Liver (tissue), 9 donors: ENCODE data around the gene PON3. TPM values are rescaled to one million over a fixed set of nuclear protein-coding genes. Genes with fewer than 3 reads are reported as not detected.

Experiments
- DNase-seq: peaks from one replicate; pipeline ENCODE4 v3.0.0-alpha.2; 2017; ENCODE audit warnings: low spot score
- H3K27ac ChIP-seq, 2 donors: one replicate each; pipeline ENCODE4 v1.7.0; 2013; ENCODE audit warnings: inconsistent platforms in 2 of 2, low read length in 2 of 2, control low read depth in 1 of 2, low read depth in 1 of 2, mild to moderate bottlenecking in 1 of 2
- H3K27me3 ChIP-seq, 4 donors: one replicate each; pipeline versions ENCODE4 v1.6.1 to v1.7.0; 2013; ENCODE audit warnings: low read length in 3 of 4, inconsistent platforms in 1 of 4, mild to moderate bottlenecking in 1 of 4, moderate library complexity in 1 of 4; ENCODE audit not compliant: control insufficient read depth in 4 of 4, insufficient read depth in 4 of 4
- H3K36me3 ChIP-seq, 4 donors: one replicate each; pipeline versions ENCODE4 v1.6.1 to v1.7.0; 2013; ENCODE audit warnings: low read length in 3 of 4, mild to moderate bottlenecking in 3 of 4, low read depth in 1 of 4, moderate library complexity in 1 of 4; ENCODE audit not compliant: control insufficient read depth in 4 of 4, insufficient read depth in 3 of 4
- H3K4me1 ChIP-seq, 4 donors: one replicate each; pipeline versions ENCODE4 v1.6.1 to v1.7.0; 2013; ENCODE audit warnings: low read length in 3 of 4, mild to moderate bottlenecking in 3 of 4, moderate library complexity in 1 of 4; ENCODE audit not compliant: control insufficient read depth in 4 of 4, insufficient read depth in 4 of 4
- H3K4me3 ChIP-seq, 3 donors: one replicate each; pipeline versions ENCODE4 v1.6.1 to v1.7.0; 2013; ENCODE audit warnings: low read length in 3 of 3, control low read depth in 1 of 3, low read depth in 1 of 3, mild to moderate bottlenecking in 1 of 3
- H3K9ac ChIP-seq, 2 donors: one replicate each; pipeline ENCODE4 v1.7.0; 2013; ENCODE audit warnings: low read length in 2 of 2, mild to moderate bottlenecking in 2 of 2, moderate library complexity in 2 of 2, control low read depth in 1 of 2, low read depth in 1 of 2
- H3K9me3 ChIP-seq, 4 donors: one replicate each; pipeline versions ENCODE4 v1.6.1 to v1.7.0; 2013; ENCODE audit warnings: low read length in 3 of 4; ENCODE audit not compliant: control insufficient read depth in 4 of 4
- EGR1 ChIP-seq, 2 donors: IDR thresholded peaks; 2 replicates each; pipeline ENCODE4 v1.6.1; 2016 to 2018; ENCODE audit warnings: antibody characterized with exemption in 2 of 2, low read depth in 2 of 2
- FOXA1 ChIP-seq: IDR thresholded peaks from 2 replicates; pipeline ENCODE4 v1.6.1; 2016; ENCODE audit warnings: antibody characterized with exemption
- FOXA2 ChIP-seq: IDR thresholded peaks from 2 replicates; pipeline ENCODE4 v1.6.1; 2016; ENCODE audit warnings: antibody characterized with exemption
- GABPA ChIP-seq, 2 donors: IDR thresholded peaks in 1 of 2; conservative IDR thresholded peaks in 1 of 2; 2 replicates each; pipeline ENCODE4 v1.6.1; 2016; ENCODE audit warnings: antibody characterized with exemption in 2 of 2, mild to moderate bottlenecking in 1 of 2, moderate library complexity in 1 of 2
- HNF4A ChIP-seq, 2 donors: conservative IDR thresholded peaks; 2 replicates each; pipeline ENCODE4 v1.6.1; 2016; ENCODE audit warnings: antibody characterized with exemption in 2 of 2, mild to moderate bottlenecking in 2 of 2
- HNF4G ChIP-seq: IDR thresholded peaks from 2 replicates; pipeline ENCODE4 v1.6.1; 2016; ENCODE audit warnings: antibody characterized with exemption
- JUND ChIP-seq, 2 donors: IDR thresholded peaks; 2 replicates each; pipeline ENCODE4 v1.6.1; 2016; ENCODE audit warnings: antibody characterized with exemption in 2 of 2
- NR2F2 ChIP-seq: IDR thresholded peaks from 2 replicates; pipeline ENCODE4 v1.6.1; 2016; ENCODE audit warnings: antibody characterized with exemption
- RAD21 ChIP-seq, 2 donors: IDR thresholded peaks; 2 replicates each; pipeline ENCODE4 v1.6.1; 2016; ENCODE audit warnings: antibody characterized with exemption in 2 of 2, mild to moderate bottlenecking in 2 of 2
- RXRA ChIP-seq, 2 donors: IDR thresholded peaks; 2 replicates each; pipeline ENCODE4 v1.6.1; 2017 to 2018; ENCODE audit warnings: antibody characterized with exemption in 2 of 2, mild to moderate bottlenecking in 1 of 2
- SP1 ChIP-seq: IDR thresholded peaks from 2 replicates; pipeline ENCODE4 v1.6.1; 2018; ENCODE audit warnings: antibody characterized with exemption, mild to moderate bottlenecking
- TAF1 ChIP-seq: conservative IDR thresholded peaks from 2 replicates; pipeline ENCODE4 v1.6.1; 2016; ENCODE audit warnings: antibody characterized with exemption, mild to moderate bottlenecking
- YY1 ChIP-seq: IDR thresholded peaks from 2 replicates; pipeline ENCODE4 v1.6.1; 2016; ENCODE audit warnings: antibody characterized with exemption, mild to moderate bottlenecking
- WGBS: extraction: QIAGEN DNeasy Blood & Tissue Kit; methylation state at CpG from one replicate; pipeline ENCODE4 v1.1.7; 2013; 5-methylcytosine and 5-hydroxymethylcytosine counted together
- polyA plus RNA-seq, 2 donors: library from polyadenylated mRNA; stranded (reverse) in 1 of 2; unstranded in 1 of 2; fragments of 200-250 nt in 1 of 2; fragments of >200 nt in 1 of 2; fragmentation: Nextera tagmentation in 1 of 2; extraction: Ambion mirVana in 1 of 2; gene quantifications; one replicate each; pipeline versions ENCODE4 v1.2.1 to v1.2.3, GENCODE V29; 2013 to 2015
- total RNA-seq, 2 donors: library from RNA; depleted of rRNA; stranded (reverse); fragments of >200 nt; gene quantifications; one replicate each; pipeline ENCODE4 v1.2.3, GENCODE V29; 2014
- TF ChIP-seq, protein P1 (sequence below): fragments of 150-350 bp; IDR thresholded peaks from 2 replicates; pipeline ENCODE4 v1.5.1; 2017; ENCODE audit warnings: improper control_type of control experiment, low read depth, low read length; ENCODE audit not compliant: missing input control
- TF ChIP-seq, protein P2 (sequence below): IDR thresholded peaks from 2 replicates; pipeline ENCODE4 v1.6.1; 2016; ENCODE audit warnings: antibody characterized with exemption
- TF ChIP-seq, protein P3 (sequence below): IDR thresholded peaks from 2 replicates; pipeline ENCODE4 v1.6.1; 2016; ENCODE audit warnings: antibody characterized with exemption
- TF ChIP-seq, protein P4 (sequence below): IDR thresholded peaks from 2 replicates; pipeline ENCODE4 v1.6.1; 2016; ENCODE audit warnings: antibody characterized with exemption
- TF ChIP-seq, protein P5 (sequence below): IDR thresholded peaks from 2 replicates; pipeline ENCODE4 v1.6.1; 2016; ENCODE audit warnings: antibody characterized with exemption, mild to moderate bottlenecking
- donor health status: healthy.
- donor health status: healthy.
- donor health status: healthy.
- donor health status: healthy.
- donor health status: healthy.

Gene PON3
- total and polyA plus RNA-seq, 4 donors: 60.0 to 476 (median 247) TPM

DNA sequence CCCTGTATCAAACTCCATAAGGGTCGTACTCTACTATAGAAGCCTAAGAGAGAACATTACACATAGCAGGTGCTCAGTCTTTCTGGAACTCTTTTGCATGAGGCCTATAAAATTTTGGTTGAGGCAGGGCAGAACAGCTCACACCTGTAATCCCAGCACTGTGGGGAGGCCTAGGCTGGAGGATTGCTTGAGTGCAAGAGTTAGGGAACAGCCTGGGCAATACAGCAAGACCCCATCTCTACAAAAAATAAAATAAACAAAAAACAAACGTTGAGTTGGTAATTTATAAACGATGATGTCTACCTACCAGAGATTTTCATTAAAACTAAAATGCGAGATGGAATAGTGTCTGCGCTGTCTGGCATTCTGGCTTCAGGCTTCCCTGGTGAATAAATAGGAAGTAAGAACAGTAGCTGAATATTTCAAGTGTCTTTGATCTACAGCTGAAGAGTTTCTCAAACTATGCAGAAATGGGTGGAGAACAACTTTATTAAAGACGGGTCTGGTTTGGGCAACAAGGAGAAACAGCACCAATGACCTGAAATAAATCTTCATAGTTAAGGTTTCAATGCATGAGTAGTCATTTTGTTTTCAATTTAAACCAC, 37.9 kb upstream of the PON3 start:
- 32% methylated on average over 6 of the region's 6 CpGs for WGBS
- H3K9ac ChIP-seq: peak overlapping the region; percentile 80 to 95
- H3K27ac ChIP-seq: peak overlapping the region; percentile 89 to 99
- DNase-seq: no peak
- no peaks in the 10 kb centered on the region for H3K36me3 ChIP-seq
- TF ChIP-seq RAD21 (IDR thresholded peaks at IDR 0.05): no peak
- TF ChIP-seq, protein P1, sequence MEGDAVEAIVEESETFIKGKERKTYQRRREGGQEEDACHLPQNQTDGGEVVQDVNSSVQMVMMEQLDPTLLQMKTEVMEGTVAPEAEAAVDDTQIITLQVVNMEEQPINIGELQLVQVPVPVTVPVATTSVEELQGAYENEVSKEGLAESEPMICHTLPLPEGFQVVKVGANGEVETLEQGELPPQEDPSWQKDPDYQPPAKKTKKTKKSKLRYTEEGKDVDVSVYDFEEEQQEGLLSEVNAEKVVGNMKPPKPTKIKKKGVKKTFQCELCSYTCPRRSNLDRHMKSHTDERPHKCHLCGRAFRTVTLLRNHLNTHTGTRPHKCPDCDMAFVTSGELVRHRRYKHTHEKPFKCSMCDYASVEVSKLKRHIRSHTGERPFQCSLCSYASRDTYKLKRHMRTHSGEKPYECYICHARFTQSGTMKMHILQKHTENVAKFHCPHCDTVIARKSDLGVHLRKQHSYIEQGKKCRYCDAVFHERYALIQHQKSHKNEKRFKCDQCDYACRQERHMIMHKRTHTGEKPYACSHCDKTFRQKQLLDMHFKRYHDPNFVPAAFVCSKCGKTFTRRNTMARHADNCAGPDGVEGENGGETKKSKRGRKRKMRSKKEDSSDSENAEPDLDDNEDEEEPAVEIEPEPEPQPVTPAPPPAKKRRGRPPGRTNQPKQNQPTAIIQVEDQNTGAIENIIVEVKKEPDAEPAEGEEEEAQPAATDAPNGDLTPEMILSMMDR: no peak
- TF ChIP-seq, protein P2, sequence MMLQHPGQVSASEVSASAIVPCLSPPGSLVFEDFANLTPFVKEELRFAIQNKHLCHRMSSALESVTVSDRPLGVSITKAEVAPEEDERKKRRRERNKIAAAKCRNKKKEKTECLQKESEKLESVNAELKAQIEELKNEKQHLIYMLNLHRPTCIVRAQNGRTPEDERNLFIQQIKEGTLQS: no peak
- TF ChIP-seq, protein P3, sequence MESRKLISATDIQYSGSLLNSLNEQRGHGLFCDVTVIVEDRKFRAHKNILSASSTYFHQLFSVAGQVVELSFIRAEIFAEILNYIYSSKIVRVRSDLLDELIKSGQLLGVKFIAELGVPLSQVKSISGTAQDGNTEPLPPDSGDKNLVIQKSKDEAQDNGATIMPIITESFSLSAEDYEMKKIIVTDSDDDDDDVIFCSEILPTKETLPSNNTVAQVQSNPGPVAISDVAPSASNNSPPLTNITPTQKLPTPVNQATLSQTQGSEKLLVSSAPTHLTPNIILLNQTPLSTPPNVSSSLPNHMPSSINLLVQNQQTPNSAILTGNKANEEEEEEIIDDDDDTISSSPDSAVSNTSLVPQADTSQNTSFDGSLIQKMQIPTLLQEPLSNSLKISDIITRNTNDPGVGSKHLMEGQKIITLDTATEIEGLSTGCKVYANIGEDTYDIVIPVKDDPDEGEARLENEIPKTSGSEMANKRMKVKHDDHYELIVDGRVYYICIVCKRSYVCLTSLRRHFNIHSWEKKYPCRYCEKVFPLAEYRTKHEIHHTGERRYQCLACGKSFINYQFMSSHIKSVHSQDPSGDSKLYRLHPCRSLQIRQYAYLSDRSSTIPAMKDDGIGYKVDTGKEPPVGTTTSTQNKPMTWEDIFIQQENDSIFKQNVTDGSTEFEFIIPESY: no peak
- no peak for TF ChIP-seq RXRA (IDR thresholded peaks at IDR 0.05)
- TF ChIP-seq GABPA (IDR thresholded peaks at IDR 0.05 in 1 of 2, conservative IDR thresholded peaks at IDR 0.05 in 1 of 2): no peak
- TF ChIP-seq TAF1: no peak
- TF ChIP-seq, protein P4, sequence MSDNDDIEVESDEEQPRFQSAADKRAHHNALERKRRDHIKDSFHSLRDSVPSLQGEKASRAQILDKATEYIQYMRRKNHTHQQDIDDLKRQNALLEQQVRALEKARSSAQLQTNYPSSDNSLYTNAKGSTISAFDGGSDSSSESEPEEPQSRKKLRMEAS: no peak
- no peak for TF ChIP-seq HNF4A (conservative IDR thresholded peaks at IDR 0.05)
- no peak for TF ChIP-seq HNF4G
- TF ChIP-seq FOXA1: no peak
- no peak for TF ChIP-seq SP1
- TF ChIP-seq YY1: no peak
- no peak for TF ChIP-seq EGR1 (IDR thresholded peaks at IDR 0.05; ENCODE audit: low read depth in 2 of 2)
- no peak for TF ChIP-seq FOXA2
- TF ChIP-seq NR2F2: no peak
- TF ChIP-seq JUND (IDR thresholded peaks at IDR 0.05): no peak
- H3K27me3 ChIP-seq: no peaks in the 10 kb centered on the region
- H3K4me3 ChIP-seq: peak overlapping the region; percentile 40 to 87 (median 85)
- peaks cover 14 to 48% (median 29%) of the 10 kb centered on the region in 4 donors for H3K4me1 ChIP-seq
- H3K9me3 ChIP-seq: no peaks in the 10 kb centered on the region

DNA sequence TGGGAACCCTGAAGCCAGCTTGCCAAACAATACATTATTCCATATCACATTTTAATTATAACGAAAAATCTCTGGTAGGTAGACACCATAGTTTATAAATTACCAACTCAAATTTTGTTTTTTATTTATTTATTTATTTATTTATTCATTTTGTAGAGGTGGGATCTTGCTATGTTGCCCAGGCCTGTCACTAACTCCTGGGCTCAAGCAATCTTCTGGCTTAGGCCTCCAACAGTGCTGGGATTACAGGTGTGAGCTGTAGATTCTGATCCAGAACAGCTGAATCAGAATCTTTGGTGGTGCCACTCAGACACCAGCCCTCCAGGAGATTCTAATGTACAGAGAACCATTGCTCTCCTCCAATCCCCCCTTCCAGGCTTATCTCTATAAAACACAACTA, 37.0 kb upstream of the PON3 start:
- H3K27ac ChIP-seq: peak overlapping the region; percentile 51 to 99
- H3K9me3 ChIP-seq: no peaks in the 10 kb centered on the region
- H3K36me3 ChIP-seq: no peaks in the 10 kb centered on the region
- no peak for DNase-seq
- TF ChIP-seq JUND (IDR thresholded peaks at IDR 0.05) (no peak), NR2F2 (no peak), FOXA2 (no peak), SP1 (no peak), YY1 (no peak), EGR1 (IDR thresholded peaks at IDR 0.05; ENCODE audit: low read depth in 2 of 2) (no peak), RAD21 (IDR thresholded peaks at IDR 0.05) (no peak), TAF1 (no peak), HNF4G (no peak), RXRA (IDR thresholded peaks at IDR 0.05) (no peak), FOXA1 (no peak)
- TF ChIP-seq, protein P4: no peak
- TF ChIP-seq, protein P1: no peak
- TF ChIP-seq, protein P5, sequence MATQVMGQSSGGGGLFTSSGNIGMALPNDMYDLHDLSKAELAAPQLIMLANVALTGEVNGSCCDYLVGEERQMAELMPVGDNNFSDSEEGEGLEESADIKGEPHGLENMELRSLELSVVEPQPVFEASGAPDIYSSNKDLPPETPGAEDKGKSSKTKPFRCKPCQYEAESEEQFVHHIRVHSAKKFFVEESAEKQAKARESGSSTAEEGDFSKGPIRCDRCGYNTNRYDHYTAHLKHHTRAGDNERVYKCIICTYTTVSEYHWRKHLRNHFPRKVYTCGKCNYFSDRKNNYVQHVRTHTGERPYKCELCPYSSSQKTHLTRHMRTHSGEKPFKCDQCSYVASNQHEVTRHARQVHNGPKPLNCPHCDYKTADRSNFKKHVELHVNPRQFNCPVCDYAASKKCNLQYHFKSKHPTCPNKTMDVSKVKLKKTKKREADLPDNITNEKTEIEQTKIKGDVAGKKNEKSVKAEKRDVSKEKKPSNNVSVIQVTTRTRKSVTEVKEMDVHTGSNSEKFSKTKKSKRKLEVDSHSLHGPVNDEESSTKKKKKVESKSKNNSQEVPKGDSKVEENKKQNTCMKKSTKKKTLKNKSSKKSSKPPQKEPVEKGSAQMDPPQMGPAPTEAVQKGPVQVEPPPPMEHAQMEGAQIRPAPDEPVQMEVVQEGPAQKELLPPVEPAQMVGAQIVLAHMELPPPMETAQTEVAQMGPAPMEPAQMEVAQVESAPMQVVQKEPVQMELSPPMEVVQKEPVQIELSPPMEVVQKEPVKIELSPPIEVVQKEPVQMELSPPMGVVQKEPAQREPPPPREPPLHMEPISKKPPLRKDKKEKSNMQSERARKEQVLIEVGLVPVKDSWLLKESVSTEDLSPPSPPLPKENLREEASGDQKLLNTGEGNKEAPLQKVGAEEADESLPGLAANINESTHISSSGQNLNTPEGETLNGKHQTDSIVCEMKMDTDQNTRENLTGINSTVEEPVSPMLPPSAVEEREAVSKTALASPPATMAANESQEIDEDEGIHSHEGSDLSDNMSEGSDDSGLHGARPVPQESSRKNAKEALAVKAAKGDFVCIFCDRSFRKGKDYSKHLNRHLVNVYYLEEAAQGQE: no peak
- TF ChIP-seq, protein P3: no peak
- no peak overlapping the region for H3K9ac ChIP-seq
- H3K4me1 ChIP-seq: peaks cover 12 to 38% (median 25%) of the 10 kb centered on the region in 4 donors
- H3K27me3 ChIP-seq: no peaks in the 10 kb centered on the region
- H3K4me3 ChIP-seq: no peak overlapping the region
- 98% methylated on average over 1 of the region's 1 CpG for WGBS
